Fibroblast of mammary gland (primary cell): ENCODE data around the gene DRGX.

Experiments
- DNase-seq: peaks from one replicate; pipeline ENCODE4 v3.0.0-alpha.2; 2010; ENCODE audit warnings: low read depth
- H3K4me3 ChIP-seq: 2 replicates; pipeline ENCODE4 v1.5.1; 2011; ENCODE audit warnings: low read depth, mild to moderate bottlenecking, low read length, moderate library complexity; ENCODE audit not compliant: control insufficient read depth
- TF ChIP-seq, protein P1 (sequence below): conservative IDR thresholded peaks from 2 replicates; pipeline ENCODE4 v1.5.1; 2011; ENCODE audit warnings: low read depth, low read length, inconsistent platforms; ENCODE audit not compliant: control insufficient read depth, insufficient read depth

The DRGX gene

DNA sequence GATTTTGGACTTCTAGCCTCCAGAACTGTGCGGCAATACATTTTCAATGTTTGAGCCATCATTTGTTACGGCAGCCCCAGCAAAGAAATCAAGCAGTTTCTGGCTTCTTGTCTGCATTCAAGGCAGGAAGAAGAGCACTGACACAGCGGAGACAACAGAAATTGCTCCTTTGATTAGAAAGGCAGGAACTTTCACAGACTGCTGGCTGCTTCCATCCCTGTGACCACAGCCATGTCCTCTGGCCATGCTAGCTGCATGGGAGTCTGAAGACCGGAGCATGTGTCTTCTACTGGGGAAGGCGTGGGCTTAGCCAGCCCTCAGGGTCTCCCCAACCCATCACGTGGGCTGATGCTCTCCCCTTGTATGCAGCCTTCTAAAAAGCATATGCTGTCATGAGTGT, 77.9 kb downstream of the DRGX start:
- DNase-seq = no peak
- TF ChIP-seq, protein P1, sequence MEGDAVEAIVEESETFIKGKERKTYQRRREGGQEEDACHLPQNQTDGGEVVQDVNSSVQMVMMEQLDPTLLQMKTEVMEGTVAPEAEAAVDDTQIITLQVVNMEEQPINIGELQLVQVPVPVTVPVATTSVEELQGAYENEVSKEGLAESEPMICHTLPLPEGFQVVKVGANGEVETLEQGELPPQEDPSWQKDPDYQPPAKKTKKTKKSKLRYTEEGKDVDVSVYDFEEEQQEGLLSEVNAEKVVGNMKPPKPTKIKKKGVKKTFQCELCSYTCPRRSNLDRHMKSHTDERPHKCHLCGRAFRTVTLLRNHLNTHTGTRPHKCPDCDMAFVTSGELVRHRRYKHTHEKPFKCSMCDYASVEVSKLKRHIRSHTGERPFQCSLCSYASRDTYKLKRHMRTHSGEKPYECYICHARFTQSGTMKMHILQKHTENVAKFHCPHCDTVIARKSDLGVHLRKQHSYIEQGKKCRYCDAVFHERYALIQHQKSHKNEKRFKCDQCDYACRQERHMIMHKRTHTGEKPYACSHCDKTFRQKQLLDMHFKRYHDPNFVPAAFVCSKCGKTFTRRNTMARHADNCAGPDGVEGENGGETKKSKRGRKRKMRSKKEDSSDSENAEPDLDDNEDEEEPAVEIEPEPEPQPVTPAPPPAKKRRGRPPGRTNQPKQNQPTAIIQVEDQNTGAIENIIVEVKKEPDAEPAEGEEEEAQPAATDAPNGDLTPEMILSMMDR = no peak
- H3K4me3 ChIP-seq = no peak overlapping the region

DNA sequence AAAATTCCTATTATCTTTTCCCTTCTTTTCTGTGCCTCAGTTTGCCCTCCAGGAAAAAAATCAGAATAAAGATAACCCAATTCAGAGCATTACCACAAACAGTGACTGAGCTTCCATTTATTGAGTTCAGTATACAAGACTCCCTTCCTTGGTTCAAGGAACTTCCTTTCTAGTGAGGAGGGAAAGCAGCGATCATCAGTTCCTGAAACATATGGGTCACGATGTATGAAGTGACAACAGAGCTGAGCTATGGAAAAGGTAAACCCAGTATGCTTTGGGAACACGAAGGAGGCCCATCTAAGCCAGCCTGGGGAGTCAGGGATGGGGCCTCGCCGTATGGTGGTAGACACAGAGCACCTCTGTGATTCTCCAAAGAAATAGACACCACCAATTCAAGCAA, 81.1 kb downstream of the DRGX start:
- H3K4me3 ChIP-seq = no peak overlapping the region
- no peak for DNase-seq
- TF ChIP-seq, protein P1 = no peak
